AG09319 (cell line): ENCODE measurements around the gene STK35.
A peak's percentile ranks its signal among the peaks of the same experiment; 100 is the strongest.
"Not testable (repeated sequence)": the region's sequence is repeated elsewhere in the genome, so short reads cannot be mapped to it uniquely, and the experiment has no call there.

Source experiments
- DNase-seq: peaks from one replicate; pipeline ENCODE4 v3.0.0-alpha.2; 2010; ENCODE audit warnings: low read depth; ENCODE audit errors: extremely low read depth
- CTCF ChIP-seq: IDR thresholded peaks from 2 replicates; pipeline ENCODE4 v1.5.1; 2011; ENCODE audit warnings: low read depth, mild to moderate bottlenecking, inconsistent platforms, low read length, moderate library complexity

STK35 gene

GRCh38 chr20:2170404-2170803 lies 68.8 kb downstream of the STK35 start:
- TF ChIP-seq CTCF = no peak
- DNase-seq = no peak

- DNase-seq = no peak
- TF ChIP-seq CTCF = no peak
These were observed 69.7 kb downstream of the STK35 start for GRCh38 chr20:2171266-2171790.

- DNase-seq = not testable (repeated sequence)
These were observed 70.2 kb downstream of the STK35 start for GRCh38 chr20:2171840-2172239.

DNA sequence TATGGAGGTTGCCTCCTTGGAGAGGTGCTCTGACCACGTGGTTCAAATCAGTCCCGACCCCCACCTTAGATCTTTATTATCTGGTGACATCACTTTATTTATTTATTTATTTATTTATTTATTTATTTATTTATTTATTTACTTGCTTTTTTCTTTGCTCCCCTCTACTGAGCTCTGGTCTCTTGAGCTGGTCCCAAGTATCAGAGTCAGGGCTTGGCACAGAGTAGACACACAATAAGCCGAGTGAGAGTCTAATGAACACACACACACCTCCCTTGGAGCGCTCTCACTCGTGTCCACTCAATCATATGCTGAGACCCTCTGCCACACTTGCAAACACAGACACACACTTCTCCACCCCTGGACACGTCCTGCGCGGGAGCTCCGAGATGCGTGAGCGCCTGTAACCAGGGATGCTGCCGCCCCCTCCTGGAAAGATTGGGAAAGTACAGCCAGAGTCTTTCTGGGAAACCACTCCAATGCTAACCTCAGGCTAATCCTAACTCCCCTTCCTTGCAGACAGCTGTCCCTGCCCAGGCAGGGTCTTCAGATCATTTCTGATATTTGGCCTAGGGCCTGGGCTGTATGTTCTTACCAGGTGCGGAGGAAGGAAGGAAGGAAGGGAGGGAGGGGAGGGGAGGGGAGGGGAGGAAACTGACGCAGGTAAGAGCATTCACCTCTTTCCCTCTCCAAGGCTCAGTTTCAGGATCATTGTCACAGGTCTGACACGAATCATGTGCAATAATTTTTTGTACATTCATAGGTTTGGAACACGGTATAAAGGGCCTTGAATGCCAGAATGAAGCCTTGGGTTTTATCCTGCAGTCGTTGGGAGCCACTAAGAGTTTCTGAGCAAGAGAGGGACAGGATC lies 70.9 kb downstream of the STK35 start:
- peak; percentile 90 for TF ChIP-seq CTCF
- DNase-seq = peak; percentile 27

GRCh38 chr20:2173186-2173585 lies 71.6 kb downstream of the STK35 start:
- no peak for TF ChIP-seq CTCF
- no peak for DNase-seq

DNA sequence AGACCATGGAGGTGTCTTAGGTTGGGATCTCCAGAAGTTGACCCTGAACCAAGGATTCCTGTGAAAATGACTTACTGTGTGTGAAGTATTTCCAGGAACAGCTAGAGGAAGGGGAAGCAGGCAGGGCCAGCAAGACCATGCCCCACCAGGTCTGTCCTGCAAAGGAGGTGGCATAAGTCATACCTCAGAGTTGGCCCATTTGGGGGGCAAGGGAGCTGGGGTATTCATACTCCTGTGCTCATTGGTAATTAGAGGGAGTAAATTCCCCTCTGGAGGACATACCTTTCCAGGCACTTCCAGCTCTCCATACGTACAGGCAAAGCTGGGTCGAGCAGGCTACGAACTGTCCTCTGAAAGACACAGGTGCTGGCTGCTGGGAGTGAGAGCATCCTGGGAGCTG lies 72.4 kb downstream of the STK35 start:
- DNase-seq = no peak
- no peak for TF ChIP-seq CTCF

DNA sequence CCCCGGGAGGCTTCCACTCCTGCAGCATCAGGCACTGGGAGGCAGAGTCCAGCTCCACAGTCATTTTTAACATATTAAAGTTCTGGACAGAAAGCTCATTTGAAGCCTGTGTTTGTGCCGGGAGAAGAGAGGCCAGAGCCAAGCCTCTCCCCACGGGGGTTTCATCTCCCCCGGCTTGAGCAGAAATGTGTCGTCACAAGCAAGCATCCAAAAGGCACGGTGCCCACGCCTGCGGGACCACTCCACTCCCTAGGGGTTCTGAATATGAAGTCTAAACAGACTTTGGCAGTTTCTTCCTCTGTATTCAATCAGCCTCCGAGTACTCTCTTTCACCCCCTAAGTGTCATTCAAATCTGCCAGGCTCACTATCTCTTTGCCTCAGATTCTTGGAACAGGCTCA lies 75.3 kb downstream of the STK35 start:
- no peak for TF ChIP-seq CTCF
- no peak for DNase-seq
